ENCODE results near the gene MRPL45.

The MRPL45 gene

GRCh38 chr17:38329808-38330730 is 33.1 kb downstream of the MRPL45 start:
- TF ChIP-seq GATA3 (IDR thresholded peaks at IDR 0.05; ENCODE audit: low read depth, low read length) (no peak), GATA2 (IDR thresholded peaks at IDR 0.05; ENCODE audit: low read depth, low read length) (no peak)

- no peak for TF ChIP-seq GATA2 (IDR thresholded peaks at IDR 0.05; ENCODE audit: low read depth, low read length)
These were observed 34.0 kb downstream of the MRPL45 start for GRCh38 chr17:38330941-38331411.

- TF ChIP-seq GATA3 (IDR thresholded peaks at IDR 0.05; ENCODE audit: low read depth, low read length), result no peak
- TF ChIP-seq GATA2 (IDR thresholded peaks at IDR 0.05; ENCODE audit: low read depth, low read length), result no peak
These were observed 35.8 kb downstream of the MRPL45 start for GRCh38 chr17:38332735-38333134.

- no peak for TF ChIP-seq GATA2 (IDR thresholded peaks at IDR 0.05; ENCODE audit: low read depth, low read length)
- no peak for TF ChIP-seq GATA3 (IDR thresholded peaks at IDR 0.05; ENCODE audit: low read depth, low read length)
These were observed 36.8 kb downstream of the MRPL45 start for GRCh38 chr17:38333635-38334295.

- TF ChIP-seq GATA3 (IDR thresholded peaks at IDR 0.05; ENCODE audit: low read depth, low read length) (no peak), GATA2 (IDR thresholded peaks at IDR 0.05; ENCODE audit: low read depth, low read length) (no peak)
These were observed 37.8 kb downstream of the MRPL45 start for GRCh38 chr17:38334480-38335364.

GRCh38 chr17:38336838-38337237 is 39.9 kb downstream of the MRPL45 start:
- TF ChIP-seq GATA2 (IDR thresholded peaks at IDR 0.05; ENCODE audit: low read depth, low read length) (no peak), GATA3 (IDR thresholded peaks at IDR 0.05; ENCODE audit: low read depth, low read length) (no peak)

GRCh38 chr17:38338053-38338452 is 41.1 kb downstream of the MRPL45 start:
- TF ChIP-seq GATA3 (IDR thresholded peaks at IDR 0.05; ENCODE audit: low read depth, low read length) (no peak), GATA2 (IDR thresholded peaks at IDR 0.05; ENCODE audit: low read depth, low read length) (no peak)

GRCh38 chr17:38338535-38338934 is 41.6 kb downstream of the MRPL45 start:
- TF ChIP-seq GATA3 (IDR thresholded peaks at IDR 0.05; ENCODE audit: low read depth, low read length) (no peak), GATA2 (IDR thresholded peaks at IDR 0.05; ENCODE audit: low read depth, low read length) (no peak)

- no peak for TF ChIP-seq GATA3 (IDR thresholded peaks at IDR 0.05; ENCODE audit: low read depth, low read length)
- TF ChIP-seq GATA2 (IDR thresholded peaks at IDR 0.05; ENCODE audit: low read depth, low read length), result no peak
These were observed 42.9 kb downstream of the MRPL45 start for GRCh38 chr17:38339891-38340290.

GRCh38 chr17:38341035-38341721 is 44.2 kb downstream of the MRPL45 start:
- no peak for TF ChIP-seq GATA2 (IDR thresholded peaks at IDR 0.05; ENCODE audit: low read depth, low read length)
- TF ChIP-seq GATA3 (IDR thresholded peaks at IDR 0.05; ENCODE audit: low read depth, low read length), result no peak

GRCh38 chr17:38342886-38343607 is 46.1 kb downstream of the MRPL45 start:
- TF ChIP-seq GATA3 (IDR thresholded peaks at IDR 0.05; ENCODE audit: low read depth, low read length) (no peak), GATA2 (IDR thresholded peaks at IDR 0.05; ENCODE audit: low read depth, low read length) (no peak)

GRCh38 chr17:38343608-38344419 is 46.8 kb downstream of the MRPL45 start, which contains the start of gene GPR179:
TSS of gene GPR179 (minus strand) at chr17:38343956. CDS start at chr17:38343789, 167 bp downstream.
- TF ChIP-seq GATA2 (IDR thresholded peaks at IDR 0.05; ENCODE audit: low read depth, low read length), result no peak
- TF ChIP-seq GATA3 (IDR thresholded peaks at IDR 0.05; ENCODE audit: low read depth, low read length), result no peak
